Thymus (tissue), 11 donors: ENCODE measurements around the gene LGALS4. TPM values are rescaled to one million over a fixed set of nuclear protein-coding genes. Genes with fewer than 3 reads are reported as not detected.

ENCODE experiments used
- DNase-seq, 9 donors: peaks; one replicate each; pipeline ENCODE4 v3.0.0-alpha.2; 2013; ENCODE audit warnings: low spot score in 9 of 9, low read depth in 6 of 9, missing footprints in 1 of 9
- H3K27ac ChIP-seq, 2 donors: one replicate each; pipeline ENCODE4 v1.5.1; 2013; ENCODE audit warnings: control low read depth in 1 of 2, low read depth in 1 of 2, low read length in 1 of 2, mild to moderate bottlenecking in 1 of 2, moderate library complexity in 1 of 2
- H3K27me3 ChIP-seq, 2 donors: one replicate each; pipeline ENCODE4 v1.5.1; 2013; ENCODE audit warnings: low read length in 1 of 2; ENCODE audit not compliant: control insufficient read depth in 2 of 2, insufficient read depth in 1 of 2
- H3K36me3 ChIP-seq, 2 donors: one replicate each; pipeline ENCODE4 v1.5.1; 2013; ENCODE audit warnings: low read length in 1 of 2, mild to moderate bottlenecking in 1 of 2, moderate library complexity in 1 of 2; ENCODE audit not compliant: control insufficient read depth in 2 of 2, insufficient read depth in 2 of 2
- H3K4me1 ChIP-seq, 2 donors: one replicate each; pipeline ENCODE4 v1.5.1; 2013; ENCODE audit warnings: low read length in 2 of 2; ENCODE audit not compliant: control insufficient read depth in 2 of 2, insufficient read depth in 2 of 2
- H3K4me3 ChIP-seq, 2 donors: one replicate each; pipeline ENCODE4 v1.5.1; 2013; ENCODE audit warnings: low read length in 2 of 2, control low read depth in 1 of 2, mild to moderate bottlenecking in 1 of 2
- H3K9me3 ChIP-seq, 2 donors: one replicate each; pipeline ENCODE4 v1.5.1; 2013; ENCODE audit warnings: low read length in 1 of 2, mild to moderate bottlenecking in 1 of 2; ENCODE audit not compliant: control insufficient read depth in 2 of 2, insufficient read depth in 1 of 2
- WGBS: extraction: QIAGEN DNeasy Blood & Tissue Kit; methylation state at CpG from one replicate; pipeline ENCODE4 v1.1.7; 2013; 5-methylcytosine and 5-hydroxymethylcytosine counted together
- polyA plus RNA-seq: library from polyadenylated mRNA; stranded (reverse); fragments of 200-250 nt; gene quantifications from one replicate; pipeline ENCODE4 v1.2.3, GENCODE V29; 2013
- total RNA-seq: library from RNA; stranded (reverse); fragments of 120-200 nt; gene quantifications from one replicate; pipeline ENCODE4 v1.2.4, GENCODE V29; 2013
- donor health status: healthy.

Gene LGALS4
- total and polyA plus RNA-seq, 2 donors = 1.1 to 6.8 TPM

GRCh38 chr19:38838986-38839761 lies 26.4 kb upstream of the LGALS4 start:
- WGBS = 93% methylated on average over 12 of the region's 12 CpGs
- no peaks in the 10 kb centered on the region for H3K9me3 ChIP-seq
- H3K4me1 ChIP-seq = peaks cover 9 to 29% of the 10 kb centered on the region in 2 donors
- H3K36me3 ChIP-seq = peaks cover 83 to 91% of the 10 kb centered on the region in 2 donors
- H3K4me3 ChIP-seq = no peak overlapping the region
- H3K27me3 ChIP-seq = no peaks in the 10 kb centered on the region
- DNase-seq = no peak
- no peak overlapping the region for H3K27ac ChIP-seq

DNA sequence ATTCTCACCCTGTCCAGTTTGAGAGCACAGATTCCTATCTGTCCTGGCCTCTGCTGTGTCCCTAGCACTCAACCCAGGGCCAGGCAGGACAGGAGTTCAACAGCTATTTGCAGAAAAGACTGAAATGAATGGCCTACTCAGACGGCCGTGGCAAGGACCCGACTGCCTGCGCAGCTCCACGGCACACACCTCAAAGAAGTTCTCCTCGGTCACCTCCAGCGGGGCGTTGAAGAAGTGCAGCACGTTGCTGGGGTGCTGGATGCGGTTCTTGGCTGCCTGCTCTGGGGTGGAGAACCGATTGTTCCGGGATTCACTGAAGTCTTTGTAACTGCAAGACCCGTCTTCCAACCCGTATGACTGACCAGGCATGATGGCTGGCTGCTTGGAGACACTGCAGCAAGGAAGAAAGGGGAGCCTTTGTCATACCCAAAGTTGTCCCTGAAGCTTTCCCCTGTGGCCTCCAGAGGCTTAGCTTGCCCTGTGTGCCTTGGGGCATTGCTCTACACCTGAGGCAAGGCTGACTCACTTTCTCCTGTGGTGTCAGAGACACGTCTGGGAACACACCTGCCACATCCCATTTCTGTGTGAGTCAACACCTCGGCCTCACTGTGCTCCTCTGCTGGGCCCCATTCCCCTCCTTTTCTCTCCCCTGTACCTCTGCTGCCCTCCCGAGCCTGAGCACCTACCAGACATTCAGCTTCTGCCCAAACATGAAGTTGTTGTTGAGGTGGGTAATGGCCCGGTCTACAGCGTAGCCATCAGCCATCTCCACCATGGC lies 25.7 kb upstream of the LGALS4 start:
- H3K4me1 ChIP-seq = peaks cover 7 to 21% of the 10 kb centered on the region in 2 donors
- no peaks in the 10 kb centered on the region for H3K9me3 ChIP-seq
- H3K27me3 ChIP-seq = no peaks in the 10 kb centered on the region
- no peak for DNase-seq
- WGBS = 93% methylated on average over 19 of the region's 19 CpGs
- H3K27ac ChIP-seq = no peak overlapping the region
- H3K36me3 ChIP-seq = peaks cover 76 to 83% of the 10 kb centered on the region in 2 donors
- H3K4me3 ChIP-seq = no peak overlapping the region

DNA sequence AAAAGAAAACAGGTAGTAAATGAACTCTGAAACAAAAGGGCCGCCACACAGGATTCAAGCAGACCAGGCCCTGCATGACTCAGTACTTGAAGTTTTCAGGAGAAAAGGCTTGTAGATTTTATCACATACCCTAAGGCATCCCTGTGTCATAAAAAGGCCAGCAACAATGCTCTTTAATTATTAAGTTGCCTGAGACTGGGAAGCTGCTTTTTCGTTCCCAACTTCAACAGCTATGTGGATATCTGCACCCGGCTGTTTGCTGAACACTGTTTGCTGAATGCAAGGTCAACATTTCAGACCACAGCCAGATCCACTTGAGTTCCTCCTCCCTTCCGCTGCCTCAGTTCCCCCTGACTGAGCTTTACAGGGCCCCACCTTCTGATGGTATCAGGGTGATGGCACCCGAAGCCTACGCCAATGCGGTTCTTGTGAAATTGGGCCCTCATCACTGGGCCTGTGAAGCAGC lies 24.9 kb upstream of the LGALS4 start:
- 98% methylated on average over 7 of the region's 7 CpGs for WGBS
- no peak overlapping the region for H3K4me3 ChIP-seq
- peaks cover under 1 to 14% of the 10 kb centered on the region in 2 donors for H3K4me1 ChIP-seq
- no peak for DNase-seq
- no peaks in the 10 kb centered on the region for H3K9me3 ChIP-seq
- H3K27ac ChIP-seq = no peak overlapping the region
- peaks cover 69 to 76% of the 10 kb centered on the region in 2 donors for H3K36me3 ChIP-seq
- no peaks in the 10 kb centered on the region for H3K27me3 ChIP-seq

DNA sequence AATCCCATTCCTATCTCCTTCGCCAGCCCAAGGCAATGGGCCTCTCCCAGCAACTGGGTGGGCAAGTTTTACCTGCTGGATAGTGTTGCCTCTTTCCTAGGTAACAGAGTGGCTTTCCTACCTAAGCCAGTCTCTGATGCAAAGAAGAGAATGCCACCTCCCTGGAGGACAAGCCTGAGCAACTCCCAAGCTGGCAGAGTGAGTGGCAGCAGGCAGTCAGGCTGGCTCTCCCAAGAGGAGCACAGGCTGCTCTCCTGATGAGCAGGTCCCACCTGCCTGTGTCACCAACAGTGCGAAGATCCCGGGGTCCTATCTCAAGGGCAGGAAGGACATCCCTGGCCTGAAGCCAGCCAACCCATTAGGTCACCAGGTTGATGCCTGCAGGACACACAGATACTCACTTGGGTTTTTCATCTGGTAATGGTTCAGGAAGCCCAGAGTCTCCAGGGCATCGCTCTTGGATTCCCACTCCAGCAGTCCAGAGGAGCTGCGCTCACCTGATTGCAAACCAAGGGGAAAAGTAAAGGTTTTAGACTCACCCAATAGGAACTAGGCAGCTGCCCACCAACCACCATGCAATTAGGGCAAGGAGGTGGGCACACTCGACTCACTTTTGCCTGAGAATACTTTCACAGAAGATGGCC lies 24.4 kb upstream of the LGALS4 start:
- WGBS = 98% methylated on average over 6 of the region's 6 CpGs

GRCh38 chr19:38836159-38836982 lies 23.6 kb upstream of the LGALS4 start:
- Histone ChIP-seq H3K27ac (no peak overlapping the region), H3K27me3 (no peaks in the 10 kb centered on the region), H3K36me3 (peaks cover 56 to 63% of the 10 kb centered on the region in 2 donors), H3K4me1 (peaks cover 0 to 3% of the 10 kb centered on the region in 2 donors), H3K4me3 (no peak overlapping the region), H3K9me3 (no peaks in the 10 kb centered on the region)
- DNase-seq = no peak
- WGBS = 97% methylated on average over 8 of the region's 8 CpGs

More for the DNA sequence above, 24.4 kb upstream of the LGALS4 start:
- no peak overlapping the region for H3K27ac ChIP-seq
- H3K4me1 ChIP-seq = peaks cover 0 to 11% of the 10 kb centered on the region in 2 donors
- H3K27me3 ChIP-seq = no peaks in the 10 kb centered on the region
- no peak for DNase-seq
- no peak overlapping the region for H3K4me3 ChIP-seq
- no peaks in the 10 kb centered on the region for H3K9me3 ChIP-seq
- H3K36me3 ChIP-seq = peaks cover 64 to 70% of the 10 kb centered on the region in 2 donors

DNA sequence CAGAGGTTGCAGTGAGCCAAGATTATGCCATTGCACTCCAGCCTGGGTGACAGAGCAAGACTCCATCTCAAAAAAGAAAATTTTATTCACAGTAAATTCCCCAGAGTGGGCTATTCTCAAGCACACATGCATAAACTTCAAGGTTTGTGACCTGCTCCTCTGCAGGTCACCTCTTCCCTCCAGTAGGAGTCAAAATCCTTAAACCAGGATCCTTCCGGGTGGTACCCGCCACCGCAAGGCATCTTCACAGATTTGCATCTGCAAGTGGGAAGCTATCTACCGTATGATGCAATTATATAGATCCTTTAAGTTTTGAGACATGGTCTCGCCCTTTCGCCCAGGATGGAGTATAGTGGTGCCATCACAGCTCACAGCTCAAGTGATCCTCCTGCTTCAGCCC lies 21.8 kb upstream of the LGALS4 start:
- Histone ChIP-seq H3K9me3 (no peaks in the 10 kb centered on the region), H3K4me3 (no peak overlapping the region), H3K4me1 (peaks cover 2 to 10% of the 10 kb centered on the region in 2 donors), H3K36me3 (peaks cover 46% of the 10 kb centered on the region in 2 donors), H3K27me3 (no peaks in the 10 kb centered on the region), H3K27ac (no peak overlapping the region)
- DNase-seq = no peak
- 99% methylated on average over 6 of the region's 6 CpGs for WGBS

GRCh38 chr19:38834104-38834490 lies 21.4 kb upstream of the LGALS4 start:
- 96% methylated on average over 4 of the region's 4 CpGs for WGBS
- H3K36me3 ChIP-seq = peaks cover 41 to 42% of the 10 kb centered on the region in 2 donors
- no peak overlapping the region for H3K27ac ChIP-seq
- H3K4me3 ChIP-seq = no peak overlapping the region
- peaks cover 2 to 10% of the 10 kb centered on the region in 2 donors for H3K4me1 ChIP-seq
- no peak for DNase-seq
- no peaks in the 10 kb centered on the region for H3K27me3 ChIP-seq
- H3K9me3 ChIP-seq = no peaks in the 10 kb centered on the region

GRCh38 chr19:38833092-38833425 lies 20.3 kb upstream of the LGALS4 start:
- DNase-seq = no peak
- no peaks in the 10 kb centered on the region for H3K27me3 ChIP-seq
- H3K4me1 ChIP-seq = peaks cover 2 to 10% of the 10 kb centered on the region in 2 donors
- H3K9me3 ChIP-seq = no peaks in the 10 kb centered on the region
- peaks cover 30 to 31% of the 10 kb centered on the region in 2 donors for H3K36me3 ChIP-seq
- no peak overlapping the region for H3K27ac ChIP-seq
- H3K4me3 ChIP-seq = no peak overlapping the region
- WGBS = 96% methylated on average over 7 of the region's 7 CpGs
